ENCODE results near the gene BICDL2. TPM values are rescaled to one million over a fixed set of nuclear protein-coding genes. Genes with fewer than 3 reads are reported as not detected.

Gene BICDL2
- total and polyA plus RNA-seq, 8 donors: 48.9 to 325 (median 71.9) TPM

- no peak overlapping the region for H3K4me3 ChIP-seq
- no peak for FAIRE-seq
- peaks cover 0 to 16% (median 10%) of the 10 kb centered on the region in 3 donors for H3K4me1 ChIP-seq
- TF ChIP-seq CTCF (IDR thresholded peaks at IDR 0.05): no peak
- H3K9me3 ChIP-seq: no peaks in the 10 kb centered on the region
- WGBS, 2 donors: 95 to 96% methylated on average over 8 of the region's 8 CpGs
- no peak for ATAC-seq
- H3K27ac ChIP-seq: no peak overlapping the region
- H3K36me3 ChIP-seq: no peaks in the 10 kb centered on the region
- no peak for DNase-seq
- no peaks in the 10 kb centered on the region for H3K27me3 ChIP-seq
- intact Hi-C loops (cut with DNase I): no loop called here
These were observed 27.1 kb upstream of the BICDL2 start for GRCh38 chr16:3063625-3064386.

GRCh38 chr16:3062553-3062952, 25.8 kb upstream of the BICDL2 start:
- 91 to 95% methylated on average over 6 of the region's 6 CpGs for WGBS, 2 donors
- H3K9me3 ChIP-seq: no peaks in the 10 kb centered on the region
- no peak for TF ChIP-seq CTCF (IDR thresholded peaks at IDR 0.05)
- H3K36me3 ChIP-seq: no peaks in the 10 kb centered on the region
- FAIRE-seq (no peak), ATAC-seq (no peak), DNase-seq (no peak)
- H3K4me1 ChIP-seq: peaks cover 0 to 16% (median 10%) of the 10 kb centered on the region in 3 donors
- H3K4me3 ChIP-seq: no peak overlapping the region
- no peaks in the 10 kb centered on the region for H3K27me3 ChIP-seq
- no peak overlapping the region for H3K27ac ChIP-seq
- intact Hi-C loops (cut with DNase I): no loop called here

DNA sequence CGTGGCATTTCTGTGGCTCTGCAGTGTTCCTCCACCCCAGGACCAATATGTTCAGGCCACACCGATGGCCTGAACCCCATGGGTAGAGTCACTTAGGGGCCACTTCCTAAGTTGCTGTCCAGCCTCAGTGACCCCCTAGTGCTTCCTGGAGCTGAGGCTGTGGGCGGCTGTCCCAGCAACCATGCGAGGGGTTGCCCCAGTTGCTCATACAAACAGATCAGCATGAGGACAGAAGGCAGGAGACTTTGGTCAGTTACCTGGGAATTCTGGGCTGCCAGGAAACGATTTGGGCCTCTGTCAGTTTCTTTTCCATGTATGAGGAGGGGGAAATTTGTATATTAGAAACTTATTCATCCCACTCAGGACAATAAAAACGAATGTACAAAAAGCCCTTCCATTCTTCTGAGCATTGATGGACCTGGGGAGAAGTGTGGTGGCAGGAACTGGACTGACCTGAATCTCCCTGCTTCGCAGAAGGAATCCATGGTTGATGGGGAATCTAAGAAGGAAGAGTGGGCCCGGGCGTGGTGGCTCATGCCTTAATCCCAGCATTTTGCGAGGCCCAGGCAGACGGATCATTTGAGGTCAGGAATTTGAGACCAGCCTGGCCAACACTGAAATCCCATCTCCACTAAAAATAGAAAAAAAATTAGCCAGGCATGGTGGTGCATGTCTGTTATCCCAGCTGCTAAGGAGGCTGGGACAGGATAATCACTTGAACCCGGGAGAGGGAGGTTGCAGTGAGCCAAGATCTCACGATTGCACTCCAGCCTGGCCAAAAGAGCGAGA, 23.8 kb upstream of the BICDL2 start:
- no peak for FAIRE-seq
- WGBS, 2 donors: 80 to 86% methylated on average over 14 of the region's 14 CpGs
- Histone ChIP-seq H3K36me3 (no peaks in the 10 kb centered on the region), H3K27ac (peak overlapping the region in 2 of 4 donors; percentile 90 to 92), H3K27me3 (no peaks in the 10 kb centered on the region), H3K9me3 (no peaks in the 10 kb centered on the region), H3K4me1 (peaks cover 0 to 16% (median 10%) of the 10 kb centered on the region in 3 donors), H3K4me3 (no peak overlapping the region)
- no peak for ATAC-seq
- no peak for DNase-seq
- intact Hi-C loops (cut with DNase I): no loop called here
- no peak for TF ChIP-seq CTCF (IDR thresholded peaks at IDR 0.05)

DNA sequence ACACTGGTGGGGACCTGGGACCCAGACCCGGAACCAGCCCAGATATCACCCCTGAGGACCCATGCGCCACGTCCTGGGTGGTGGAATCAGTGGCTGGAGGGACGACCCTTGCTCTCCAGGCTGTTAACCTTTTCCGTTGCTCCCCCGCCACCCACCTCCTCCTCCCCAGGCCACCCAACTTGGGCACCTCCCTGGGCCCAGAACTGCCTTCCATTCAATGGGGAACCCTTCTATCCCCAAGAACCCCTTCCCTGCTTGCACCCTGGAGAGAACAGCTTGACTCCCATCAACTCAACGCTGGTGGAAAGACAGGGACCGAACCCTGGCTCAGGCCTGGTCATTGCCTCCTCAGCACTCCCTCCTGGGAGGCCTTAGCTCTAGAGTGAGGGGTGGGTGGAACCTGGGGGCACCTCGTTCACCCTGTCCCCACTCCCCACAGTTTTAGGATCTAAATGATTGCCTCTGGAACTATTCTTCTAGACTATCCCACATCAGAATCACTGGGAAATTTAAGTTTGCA, 23.0 kb upstream of the BICDL2 start:
- intact Hi-C loops (cut with DNase I): no loop called here
- DNase-seq: no peak
- peak overlapping the region; percentile 69 to 92 (median 80) for H3K27ac ChIP-seq
- H3K9me3 ChIP-seq: no peaks in the 10 kb centered on the region
- no peaks in the 10 kb centered on the region for H3K36me3 ChIP-seq
- WGBS, 2 donors: 53 to 55% methylated on average over 9 of the region's 9 CpGs
- ATAC-seq: no peak
- H3K4me3 ChIP-seq: peak overlapping the region; percentile 80 to 96 (median 86)
- H3K27me3 ChIP-seq: no peaks in the 10 kb centered on the region
- no peak for FAIRE-seq
- no peak for TF ChIP-seq CTCF (IDR thresholded peaks at IDR 0.05)
- peaks cover 0 to 14% (median 7%) of the 10 kb centered on the region in 3 donors for H3K4me1 ChIP-seq
